Testis (tissue), 3 donors: Measurements from ENCODE around the gene ZNRF2. TPM values are rescaled to one million over a fixed set of nuclear protein-coding genes. Genes with fewer than 3 reads are reported as not detected.

Source experiments
- DNase-seq: peaks from one replicate; pipeline ENCODE4 v3.0.0-alpha.2; 2019
- H3K27ac ChIP-seq, 2 donors: fragments of 200-600 bp; sonication (generic); one replicate each; pipeline ENCODE4 v1.5.1; 2019
- H3K27me3 ChIP-seq: fragments of 200-600 bp; sonication (generic); one replicate; pipeline ENCODE4 v1.5.1; 2019
- H3K36me3 ChIP-seq: fragments of 200-600 bp; sonication (generic); one replicate; pipeline ENCODE4 v1.5.1; 2017; ENCODE audit warnings: low read depth; ENCODE audit errors: missing control alignments
- H3K4me1 ChIP-seq: fragments of 200-600 bp; sonication (generic); one replicate; pipeline ENCODE4 v1.5.1; 2019
- H3K4me3 ChIP-seq, 2 donors: fragments of 200-600 bp; sonication (generic); one replicate each; pipeline ENCODE4 v1.5.1; 2017 to 2019
- H3K9me3 ChIP-seq: fragments of 200-600 bp; sonication (generic); one replicate; pipeline ENCODE4 v1.5.1; 2017
- CTCF ChIP-seq, 3 experiments: fragments of 450-650 bp in 2 of 3; fragments of 200-600 bp in 1 of 3; sonication (generic) in 1 of 3; IDR thresholded peaks; one replicate each; pipeline ENCODE4 v1.5.1; 2016 to 2019; ENCODE audit warnings: antibody characterized with exemption in 3 of 3, mild to moderate bottlenecking in 2 of 3, moderate library complexity in 1 of 3
- POLR2A ChIP-seq: fragments of 450-650 bp; IDR thresholded peaks from one replicate; pipeline ENCODE4 v1.6.1; 2017; ENCODE audit warnings: antibody characterized with exemption, mild to moderate bottlenecking, moderate library complexity
- WGBS, 2 donors: methylation state at CpG; one replicate each; pipeline ENCODE4 v1.1.5; 2018; 5-methylcytosine and 5-hydroxymethylcytosine counted together
- intact Hi-C: fragments of 100-400 bp; cut with DNase I; formaldehyde crosslinking; loops from one replicate; pipeline ENCODE4 v1.15.1; 2023; ENCODE audit warnings: low total_unique reads
- polyA plus RNA-seq: library from polyadenylated mRNA; stranded (reverse); fragments of 350-450 nt; fragmentation: Illumina TruSeq; extraction: RNeasy Lipid Tissue Mini Kit (QIAGEN cat#74804); gene quantifications from one replicate; pipeline ENCODE4 v1.2.3, GENCODE V29; 2014; ENCODE audit warnings: low read depth, low replicate concordance; ENCODE audit not compliant: insufficient read depth
- total RNA-seq, 2 donors: library from RNA; depleted of rRNA; stranded (reverse); fragments of >200 nt; gene quantifications; one replicate each; pipeline ENCODE4 v1.2.3, GENCODE V29; 2016

ZNRF2 gene
- total and polyA plus RNA-seq, 3 donors from 2014 or later, result 38.4 to 65.0 (median 53.0) TPM

DNA sequence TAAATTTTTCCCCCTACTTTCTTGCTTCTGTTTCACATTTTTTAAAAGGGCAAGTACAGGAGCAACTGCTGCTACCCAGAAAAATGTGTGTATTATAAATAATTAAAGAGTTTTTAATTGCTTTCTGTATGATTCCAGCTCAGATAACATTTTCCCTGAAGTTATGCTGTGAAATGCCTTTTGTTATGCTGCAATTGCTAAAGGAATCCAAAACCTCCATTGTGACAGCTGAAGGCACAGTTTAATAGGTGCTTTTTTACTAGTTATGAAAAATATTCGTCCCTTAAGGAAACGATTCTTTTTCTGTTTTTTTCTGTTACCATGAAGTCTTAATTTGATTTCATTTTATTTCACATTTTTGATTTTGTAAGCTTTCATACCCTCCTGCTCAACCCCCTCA is 83.2 kb downstream of the ZNRF2 start:
- no peak overlapping the region for H3K27ac ChIP-seq
- no peaks in the 10 kb centered on the region for H3K4me1 ChIP-seq
- WGBS, 2 donors, result 71 to 86% methylated on average over 2 of the region's 2 CpGs
- H3K27me3 ChIP-seq, result no peaks in the 10 kb centered on the region
- TF ChIP-seq CTCF (IDR thresholded peaks at IDR 0.05) (no peak), POLR2A (no peak)
- H3K36me3 ChIP-seq, result no peaks in the 10 kb centered on the region
- intact Hi-C loops, result no loop called here
- DNase-seq, result no peak
- no peaks in the 10 kb centered on the region for H3K9me3 ChIP-seq
- H3K4me3 ChIP-seq, result no peak overlapping the region

DNA sequence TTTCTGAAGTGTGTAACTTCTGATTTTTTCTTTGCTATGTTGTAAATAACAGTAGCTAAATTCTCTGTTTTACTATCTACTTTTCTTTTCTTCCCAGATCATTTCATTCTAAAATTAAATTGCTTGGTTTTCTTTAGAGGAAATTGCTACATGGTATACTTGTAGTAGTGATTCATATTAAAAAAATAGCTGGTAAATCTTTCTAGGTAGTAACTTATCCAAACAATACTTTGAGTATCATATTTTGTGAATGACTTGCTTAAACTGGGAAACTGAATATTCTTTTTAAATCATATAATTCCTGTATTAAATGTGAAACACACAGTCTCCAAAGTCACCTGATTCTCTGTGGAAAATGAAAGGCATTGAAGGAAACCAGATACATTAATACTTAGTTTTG is 85.5 kb downstream of the ZNRF2 start:
- no peaks in the 10 kb centered on the region for H3K27me3 ChIP-seq
- no peak for TF ChIP-seq CTCF (IDR thresholded peaks at IDR 0.05)
- TF ChIP-seq POLR2A, result no peak
- no peak for DNase-seq
- intact Hi-C loops, result no loop called here
- no peaks in the 10 kb centered on the region for H3K9me3 ChIP-seq
- H3K36me3 ChIP-seq, result no peaks in the 10 kb centered on the region
- H3K27ac ChIP-seq, result no peak overlapping the region
- H3K4me1 ChIP-seq, result no peaks in the 10 kb centered on the region
- H3K4me3 ChIP-seq, result no peak overlapping the region

- DNase-seq, result no peak
Observed at GRCh38 chr7:30371321-30371720, 86.9 kb downstream of the ZNRF2 start.

GRCh38 chr7:30378275-30378674 is 93.9 kb downstream of the ZNRF2 start:
- no peaks in the 10 kb centered on the region for H3K27me3 ChIP-seq
- no peaks in the 10 kb centered on the region for H3K36me3 ChIP-seq
- no peaks in the 10 kb centered on the region for H3K4me1 ChIP-seq
- no peak for DNase-seq
- intact Hi-C loops, result no loop called here
- H3K27ac ChIP-seq, result no peak overlapping the region
- H3K9me3 ChIP-seq, result no peaks in the 10 kb centered on the region
- TF ChIP-seq CTCF (IDR thresholded peaks at IDR 0.05) (no peak), POLR2A (no peak)
- WGBS, 2 donors, result 75 to 85% methylated on average over 1 of the region's 1 CpG
- H3K4me3 ChIP-seq, result no peak overlapping the region

More at GRCh38 chr7:30371321-30371720, 86.9 kb downstream of the ZNRF2 start:
- Histone ChIP-seq H3K27ac (no peak overlapping the region), H3K9me3 (no peaks in the 10 kb centered on the region), H3K4me3 (no peak overlapping the region), H3K27me3 (no peaks in the 10 kb centered on the region), H3K36me3 (no peaks in the 10 kb centered on the region), H3K4me1 (no peaks in the 10 kb centered on the region)
- 92 to 95% methylated on average over 5 of the region's 5 CpGs for WGBS, 2 donors
- intact Hi-C loops, result no loop called here
- no peak for TF ChIP-seq POLR2A
- no peak for TF ChIP-seq CTCF (IDR thresholded peaks at IDR 0.05)

- DNase-seq, result no peak
- intact Hi-C loops, result no loop called here
- Histone ChIP-seq H3K9me3 (no peaks in the 10 kb centered on the region), H3K4me3 (no peak overlapping the region), H3K4me1 (no peaks in the 10 kb centered on the region), H3K27ac (no peak overlapping the region), H3K27me3 (no peaks in the 10 kb centered on the region), H3K36me3 (no peaks in the 10 kb centered on the region)
- TF ChIP-seq POLR2A (no peak), CTCF (IDR thresholded peaks at IDR 0.05) (no peak)
- 76 to 83% methylated on average over 4 of the region's 4 CpGs for WGBS, 2 donors
Observed at GRCh38 chr7:30379131-30379530, 94.7 kb downstream of the ZNRF2 start.
